C1 segment of cervical spinal cord (tissue), 14 donors: ENCODE data around the gene DDI2.
A peak's percentile ranks its signal among the peaks of the same experiment; 100 is the strongest.
"Not testable (repeated sequence)": the region's sequence is repeated elsewhere in the genome, so short reads cannot be mapped to it uniquely, and the experiment has no call there.

Experiments used
- DNase-seq, 14 donors: peaks; one replicate each; lab custom pipeline; 2025; lab: John Stamatoyannopoulos, UW

The DDI2 gene

GRCh38 chr1:15678578-15678977 is 61.3 kb downstream of the DDI2 start:
- DNase-seq = no peak

GRCh38 chr1:15680131-15680530 is 62.9 kb downstream of the DDI2 start:
- no peak for DNase-seq

- DNase-seq = no peak
Observed at GRCh38 chr1:15680561-15681348, 63.5 kb downstream of the DDI2 start.

- DNase-seq = no peak
Observed at GRCh38 chr1:15681349-15682292, 64.4 kb downstream of the DDI2 start.

GRCh38 chr1:15682936-15683341 is 65.7 kb downstream of the DDI2 start:
- no peak for DNase-seq

GRCh38 chr1:15683345-15684039 is 66.2 kb downstream of the DDI2 start:
- DNase-seq = no peak

- DNase-seq = peak in 1 of 14 donors; percentile 36
Observed at GRCh38 chr1:15684042-15684461, 66.8 kb downstream of the DDI2 start, which contains the start of gene PLEKHM2. TSS of gene PLEKHM2 (plus strand) at chr1:15684320. CDS start at chr1:15684559, 239 bp downstream.

GRCh38 chr1:15684468-15685291 is 67.4 kb downstream of the DDI2 start:
- peak in 7 of 14 donors; percentile 18 to 53 (median 34) for DNase-seq

GRCh38 chr1:15685820-15686219 is 68.6 kb downstream of the DDI2 start:
- DNase-seq = peak in 1 of 14 donors; percentile 15

- no peak for DNase-seq
Observed at GRCh38 chr1:15687446-15687845, 70.2 kb downstream of the DDI2 start.

GRCh38 chr1:15690317-15690716 is 73.1 kb downstream of the DDI2 start:
- DNase-seq = no peak

- no peak for DNase-seq
Observed at GRCh38 chr1:15691434-15692032, 74.3 kb downstream of the DDI2 start.

GRCh38 chr1:15692121-15692682 is 74.9 kb downstream of the DDI2 start:
- no peak for DNase-seq

- DNase-seq = peak in 1 of 14 donors; percentile 76
Observed at GRCh38 chr1:15693371-15693770, 76.1 kb downstream of the DDI2 start.

GRCh38 chr1:15696956-15697521 is 79.8 kb downstream of the DDI2 start:
- DNase-seq = peak in 8 of 14 donors; percentile 21 to 68 (median 42)

- no peak for DNase-seq
Observed at GRCh38 chr1:15698201-15698600, 80.9 kb downstream of the DDI2 start.

GRCh38 chr1:15699321-15699720 is 82.1 kb downstream of the DDI2 start:
- DNase-seq = not testable (repeated sequence)

- DNase-seq = no peak
Observed at GRCh38 chr1:15700508-15700907, 83.2 kb downstream of the DDI2 start.

- DNase-seq = no peak
Observed at GRCh38 chr1:15701784-15702183, 84.5 kb downstream of the DDI2 start.
